Pons (tissue), 1 donor: ENCODE results near the gene ACCS.
A peak's percentile ranks its signal among the peaks of the same experiment; 100 is the strongest.

Experiments
- DNase-seq: peaks from one replicate; pipeline ENCODE4 v3.0.0-alpha.2; 2016; ENCODE audit warnings: low spot score

ACCS gene

DNA sequence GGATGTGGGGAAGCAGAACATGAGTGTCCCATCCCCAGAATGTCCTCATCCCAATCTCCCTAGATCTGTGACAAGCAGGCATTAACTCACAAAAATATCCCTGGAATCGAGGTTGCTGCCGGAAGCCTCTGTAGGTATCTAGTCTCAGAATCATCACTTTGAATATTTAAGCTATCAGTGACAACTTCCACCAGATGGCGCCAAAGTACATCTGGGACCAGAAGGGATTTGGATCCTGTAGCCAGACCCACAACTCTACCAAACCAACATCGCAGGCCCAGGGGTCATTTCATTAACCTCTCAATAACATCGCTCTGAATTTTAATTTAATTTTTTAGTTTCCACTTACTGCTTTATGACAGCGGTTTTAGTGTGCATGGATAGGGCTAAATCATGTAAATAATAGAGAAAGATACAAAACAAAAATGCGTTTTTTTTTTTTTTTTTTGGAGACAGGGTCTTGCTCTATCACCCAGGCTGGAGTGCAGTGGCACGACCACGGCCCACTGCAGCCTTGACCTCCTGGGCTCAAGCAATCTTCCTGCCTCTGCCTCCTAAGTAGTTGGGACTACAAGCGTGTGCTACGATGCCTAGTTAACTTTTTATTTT, 28.3 kb downstream of the ACCS start:
- peak; percentile 94 for DNase-seq

DNA sequence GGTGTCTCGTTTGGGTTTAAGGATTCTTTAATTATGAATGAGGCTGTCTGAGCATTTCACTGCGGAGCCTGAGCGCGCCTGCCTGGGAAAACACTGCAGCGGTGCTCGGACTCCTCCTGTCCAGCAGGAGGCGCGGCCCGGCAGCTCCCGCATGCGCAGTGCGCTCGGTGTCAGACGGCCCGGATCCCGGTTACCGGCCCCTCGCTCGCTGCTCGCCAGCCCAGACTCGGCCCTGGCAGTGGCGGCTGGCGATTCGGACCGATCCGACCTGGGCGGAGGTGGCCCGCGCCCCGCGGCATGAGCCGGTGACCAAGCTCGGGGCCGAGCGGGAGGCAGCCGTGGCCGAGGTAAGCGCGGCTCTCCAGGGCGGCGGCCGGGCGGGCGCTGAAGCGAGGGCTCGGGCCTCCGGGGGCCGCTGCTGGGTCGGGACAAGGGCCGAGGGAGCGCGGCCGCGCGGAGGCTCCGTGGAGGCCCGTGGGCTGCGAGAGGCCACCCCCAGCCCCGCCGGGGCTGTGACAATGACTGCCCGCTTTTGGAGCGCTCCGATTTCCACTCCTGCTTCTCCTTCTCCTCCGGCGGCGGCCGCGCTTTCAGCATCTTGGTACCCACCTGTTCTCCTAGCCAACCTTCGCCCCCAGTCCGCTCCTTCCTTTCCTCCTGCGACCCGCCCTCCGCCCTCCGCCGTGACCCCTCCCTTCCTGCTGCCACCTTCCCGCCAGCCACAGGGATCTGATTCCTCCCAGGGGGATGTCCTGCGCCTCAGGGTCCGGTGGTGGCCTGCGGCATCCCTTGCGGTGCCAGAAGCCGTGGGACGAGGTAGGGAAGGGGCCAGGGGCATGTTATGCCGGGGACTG, 29.7 kb downstream of the ACCS start, which contains the start of gene EXT2:
Gene EXT2 (plus strand): TSS at position 173 of the 854 bp plus-strand sequence. CDS start 12,035 bp downstream, outside the sequence.
- DNase-seq = peak; percentile 75

DNA sequence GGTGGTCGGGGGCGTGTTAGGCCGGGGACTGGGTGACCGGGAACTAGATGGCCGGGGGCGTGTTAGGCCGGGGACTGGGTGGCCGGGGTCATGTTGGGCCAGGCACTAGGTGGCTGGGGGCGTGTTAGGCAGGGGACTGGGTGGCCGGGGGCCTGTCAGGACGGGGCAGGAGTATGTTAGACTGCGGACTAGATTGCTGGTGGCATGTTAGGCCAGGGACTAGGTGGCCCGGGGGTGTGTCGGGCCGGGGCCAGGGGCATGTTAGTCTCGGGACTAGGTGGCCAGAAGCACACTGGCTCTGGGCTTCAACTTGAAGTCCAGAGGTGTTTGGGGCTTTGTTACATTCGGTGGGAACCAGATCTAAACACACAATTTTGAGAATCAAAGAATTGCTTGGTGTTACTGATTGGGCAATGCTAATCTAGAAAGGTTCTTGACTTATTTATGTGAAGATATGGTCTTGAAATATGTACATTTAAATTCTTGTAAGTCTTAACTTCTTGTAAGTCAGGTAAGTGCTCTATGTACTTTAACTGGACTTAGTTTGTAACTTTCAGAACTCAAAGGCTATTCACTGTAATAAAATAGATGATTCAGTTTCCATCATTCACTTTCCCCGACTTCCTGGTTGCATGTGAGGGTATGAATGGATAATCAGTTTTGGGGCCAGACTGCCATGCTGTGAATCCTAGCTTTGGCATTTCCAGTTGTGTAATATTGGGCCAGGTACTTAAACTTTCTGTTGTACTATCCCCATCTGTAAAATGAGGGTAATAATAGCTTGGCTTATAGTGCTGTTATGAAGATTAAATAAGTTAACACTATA, 30.5 kb downstream of the ACCS start:
- DNase-seq = no peak

DNA sequence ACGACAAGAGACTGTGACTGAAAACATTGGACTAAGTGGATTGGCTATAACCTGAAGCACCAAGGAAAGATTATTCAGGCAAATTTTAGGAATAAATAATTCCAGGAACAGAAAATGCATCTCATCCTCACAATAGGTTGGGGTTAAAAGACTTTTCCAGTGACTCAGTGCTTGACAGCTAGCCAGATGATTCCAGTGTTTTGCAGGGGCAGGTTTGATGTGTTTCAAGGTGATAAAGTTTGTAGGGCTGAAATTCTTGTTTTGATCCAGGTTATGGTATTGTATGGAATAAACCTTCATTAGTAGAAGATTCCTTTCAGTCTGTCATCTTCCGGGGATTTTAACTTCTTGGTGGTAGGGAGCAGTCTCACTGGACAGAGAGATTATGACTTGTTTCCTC, 31.8 kb downstream of the ACCS start:
- DNase-seq = no peak

DNA sequence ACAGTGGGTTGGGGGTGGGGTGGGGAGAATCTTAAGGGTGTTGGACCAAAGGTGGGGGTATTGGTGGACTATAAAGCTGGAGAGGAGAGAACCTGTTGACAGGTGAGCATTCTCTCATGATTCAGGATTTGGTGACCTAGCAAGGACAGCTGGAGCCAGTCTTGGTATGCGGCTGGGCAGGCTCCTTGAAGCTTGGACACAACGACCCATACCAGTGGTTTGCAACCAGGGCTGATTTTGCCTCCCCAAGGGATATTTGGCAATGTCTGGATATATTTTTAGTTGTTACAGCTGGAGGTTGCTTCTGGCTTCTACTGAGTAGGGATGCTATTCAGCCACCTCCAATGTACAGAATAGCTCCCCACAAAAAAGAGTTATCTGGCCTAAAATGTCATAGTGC, 35.0 kb downstream of the ACCS start:
- DNase-seq = no peak

DNA sequence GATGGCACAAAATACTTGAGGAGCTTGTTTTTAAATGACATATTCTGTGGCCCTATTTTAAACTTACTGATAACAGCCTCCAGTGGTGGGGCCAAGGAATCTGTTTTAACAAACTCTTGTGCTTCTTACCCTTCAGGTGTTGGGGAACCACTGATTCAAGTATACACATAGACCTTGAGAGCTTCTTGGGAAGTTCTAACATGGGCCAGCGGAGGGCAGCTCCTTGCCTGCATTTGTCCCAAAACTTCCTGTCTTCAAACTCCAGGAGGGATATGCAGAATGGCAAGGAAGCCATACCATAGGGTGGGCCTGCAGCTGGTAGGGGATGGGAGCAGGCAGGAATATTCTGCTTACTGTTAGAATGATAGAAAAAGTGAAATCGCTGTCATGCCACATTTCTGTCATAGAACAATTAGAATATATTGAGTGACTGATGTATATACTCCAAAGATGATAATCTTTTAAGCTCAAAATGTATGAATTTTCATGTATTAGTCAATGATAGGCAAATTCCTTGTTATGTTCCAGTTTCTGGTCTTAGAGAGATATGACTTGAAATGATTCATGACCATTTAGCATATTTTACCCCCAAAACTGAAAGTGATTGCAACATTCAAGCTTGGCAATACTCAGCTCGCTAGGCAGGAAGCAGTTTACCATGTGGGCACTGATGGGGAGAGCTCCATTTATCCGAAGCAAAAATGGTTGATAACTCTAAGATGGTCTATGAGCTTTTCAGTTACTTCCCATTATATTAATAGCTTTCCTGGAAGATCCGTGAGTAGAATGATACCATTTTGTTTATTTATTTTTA, 38.6 kb downstream of the ACCS start:
- DNase-seq = no peak

DNA sequence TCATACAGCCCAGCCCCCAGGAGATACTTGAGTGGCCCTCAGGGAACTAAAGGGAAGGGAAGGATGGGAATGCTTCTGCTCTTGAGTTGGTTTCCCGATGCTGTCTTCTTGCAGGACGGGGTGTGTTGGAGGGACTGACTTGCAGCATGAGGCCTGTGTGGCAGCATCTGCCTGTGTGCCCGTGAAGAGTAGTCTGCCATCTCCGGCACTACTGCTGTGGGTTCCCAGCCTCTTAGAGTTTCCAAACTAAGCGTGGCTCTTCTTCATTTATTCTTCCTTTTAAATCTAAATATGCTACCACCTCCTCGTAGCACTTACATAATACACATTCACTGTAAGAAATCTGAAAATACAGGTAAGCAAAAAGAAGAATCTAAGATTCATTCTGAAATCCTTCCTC, 42.2 kb downstream of the ACCS start:
- DNase-seq = no peak

DNA sequence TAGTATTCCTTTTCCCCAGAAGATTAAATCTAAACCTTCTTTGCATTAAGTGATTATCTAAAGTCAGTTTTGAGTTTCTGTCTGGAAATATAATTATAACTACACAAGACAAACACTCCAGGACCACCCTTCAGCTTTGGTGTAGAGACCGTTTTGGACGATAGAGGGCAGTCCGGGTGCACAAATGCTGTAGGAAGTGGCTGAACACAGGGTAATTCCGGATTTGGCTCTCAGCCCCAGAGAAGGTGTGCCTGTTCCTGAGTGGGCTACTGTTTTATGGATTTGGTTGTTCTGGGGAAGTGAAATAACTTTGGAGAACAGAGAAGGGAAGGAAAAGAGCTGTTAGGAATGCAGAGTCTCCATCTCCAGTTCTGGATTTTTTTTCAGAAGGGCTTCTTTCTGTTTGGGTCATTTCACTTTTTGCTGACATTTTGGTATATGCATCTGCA, 44.2 kb downstream of the ACCS start:
- DNase-seq = peak; percentile 47

DNA sequence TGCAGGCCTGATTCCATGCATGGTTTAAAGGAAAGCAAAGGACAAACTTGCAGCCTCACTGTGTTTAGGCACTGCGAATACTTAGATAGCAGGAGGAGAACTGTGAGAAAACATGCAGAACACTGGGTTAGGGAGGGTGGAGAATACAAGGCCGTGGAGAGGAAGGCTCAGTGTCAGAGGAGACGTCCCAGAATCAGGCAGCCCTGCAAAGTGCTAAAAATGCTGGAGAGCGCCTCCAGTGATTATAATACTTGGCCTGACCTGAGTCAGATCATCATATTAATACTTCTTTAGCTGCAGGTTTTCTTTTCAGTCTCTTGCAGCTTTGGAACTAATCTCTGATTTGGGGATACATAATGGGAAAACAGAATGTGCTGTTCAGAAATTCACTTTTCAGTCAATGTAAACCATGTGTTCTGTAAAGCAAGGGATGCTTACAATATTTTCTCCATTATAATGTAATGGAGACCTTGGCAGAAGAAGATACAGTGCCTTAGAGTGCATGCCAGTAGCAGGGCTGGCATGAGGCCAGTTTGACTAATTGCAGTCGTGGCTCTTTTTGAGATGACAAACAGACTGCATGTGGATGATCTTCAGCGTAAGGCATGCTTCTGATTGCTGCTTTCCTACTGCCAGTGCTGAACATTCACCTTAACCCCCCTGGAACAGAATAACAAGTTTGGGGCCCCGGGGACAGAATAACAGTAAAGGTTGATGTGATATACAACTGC, 46.2 kb downstream of the ACCS start:
- no peak for DNase-seq

DNA sequence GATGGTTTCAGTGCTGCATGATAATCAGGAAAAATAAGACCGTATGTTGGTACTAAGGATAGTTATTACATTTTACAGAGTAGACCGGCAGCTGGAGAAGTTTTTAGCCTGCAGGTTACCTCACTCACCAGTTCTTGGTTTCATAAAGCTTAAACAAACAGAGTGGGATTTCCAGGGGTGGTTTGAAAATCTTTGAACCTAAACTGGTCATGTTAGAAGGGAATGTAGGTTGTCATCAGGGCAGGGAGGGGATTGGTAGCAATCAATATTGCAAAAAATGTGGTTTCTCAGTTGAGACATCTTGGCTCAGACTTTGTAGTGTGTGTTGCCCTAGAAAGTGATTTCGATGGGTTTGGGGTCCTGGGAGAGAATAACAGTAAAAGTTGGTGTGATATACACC, 46.9 kb downstream of the ACCS start:
- DNase-seq = no peak

DNA sequence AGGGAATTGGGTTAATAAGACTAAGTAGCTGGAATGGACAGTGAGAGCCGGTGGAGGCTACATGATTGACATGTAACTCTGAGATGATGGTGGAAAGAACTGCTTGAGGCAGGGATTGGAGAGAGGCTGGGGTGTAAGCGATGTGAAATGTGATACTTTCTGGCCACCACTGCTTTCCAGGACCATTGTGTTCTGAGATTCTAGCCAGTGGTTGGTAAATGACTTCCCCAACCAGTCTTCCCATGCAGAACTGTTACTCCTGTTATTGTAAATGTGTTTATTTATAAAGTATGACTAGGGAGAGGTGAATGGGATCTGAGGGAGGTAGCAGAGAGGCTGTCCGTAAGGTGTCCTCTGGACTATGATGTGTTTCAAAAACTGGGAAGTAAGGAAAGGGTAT, 47.5 kb downstream of the ACCS start:
- DNase-seq = no peak

DNA sequence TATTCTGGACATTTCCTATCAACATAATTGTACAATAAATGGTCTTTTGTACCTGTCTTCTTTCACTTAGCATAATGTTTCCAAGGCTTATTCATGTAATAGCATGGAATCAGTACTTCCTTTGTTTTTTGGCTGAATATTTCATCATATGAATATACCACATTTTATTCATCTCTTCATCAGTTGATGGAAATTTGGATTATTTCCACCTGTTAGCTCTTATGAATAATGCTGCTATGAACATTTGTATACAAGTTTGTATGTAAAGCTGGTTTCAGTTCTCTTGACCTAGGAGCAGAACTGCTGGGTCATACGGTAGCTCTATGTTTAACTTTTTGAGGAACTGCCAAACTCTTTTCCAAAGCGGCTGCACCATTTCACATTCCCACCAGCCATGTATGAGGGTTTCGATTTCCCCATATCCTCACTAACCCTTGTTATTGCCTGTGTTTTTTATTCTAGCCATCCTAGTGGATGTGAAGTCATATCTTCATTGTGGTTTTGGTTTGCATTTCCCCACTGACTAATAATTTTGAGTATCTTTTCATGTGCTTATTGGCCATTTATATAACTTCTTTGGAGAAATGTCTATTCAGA, 50.3 kb downstream of the ACCS start:
- DNase-seq = no peak

DNA sequence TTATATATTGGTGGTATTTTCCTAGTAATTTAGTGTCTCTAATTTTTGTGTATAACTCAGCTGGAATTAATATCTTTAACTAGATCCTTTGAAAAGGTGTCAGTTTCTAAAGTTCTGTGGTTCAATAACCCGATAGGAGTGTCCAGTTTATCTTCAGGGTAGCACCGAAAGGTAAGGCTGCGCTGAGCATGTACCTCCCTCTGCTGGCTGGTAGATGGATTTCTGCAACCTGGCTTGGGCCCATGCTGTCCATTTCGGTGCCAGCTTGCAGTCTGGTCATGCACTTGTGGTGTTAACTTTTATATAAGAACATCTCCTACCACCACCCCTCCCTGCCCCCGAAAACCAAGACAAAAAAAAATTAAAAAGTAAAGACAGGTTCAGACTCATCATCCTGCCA, 54.1 kb downstream of the ACCS start:
- no peak for DNase-seq

DNA sequence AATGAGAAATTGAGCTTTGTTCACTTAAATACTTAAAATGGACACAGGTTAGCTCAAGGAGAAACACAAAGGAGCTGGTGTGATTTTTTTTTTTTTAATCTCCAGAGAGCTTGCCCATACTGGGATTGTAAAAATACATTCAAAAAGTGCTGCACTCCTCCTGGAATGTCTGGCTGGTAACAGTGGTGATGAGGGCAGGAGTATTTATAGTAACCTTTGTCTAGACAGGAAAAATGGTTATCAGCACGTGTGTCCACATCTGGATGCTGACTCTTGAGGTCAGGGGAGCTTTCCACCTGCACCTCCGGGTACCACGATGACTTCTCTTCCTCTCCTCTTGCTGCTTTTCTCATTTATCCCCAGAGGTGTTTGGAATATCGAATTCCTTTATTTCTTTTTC, 59.5 kb downstream of the ACCS start:
- no peak for DNase-seq

DNA sequence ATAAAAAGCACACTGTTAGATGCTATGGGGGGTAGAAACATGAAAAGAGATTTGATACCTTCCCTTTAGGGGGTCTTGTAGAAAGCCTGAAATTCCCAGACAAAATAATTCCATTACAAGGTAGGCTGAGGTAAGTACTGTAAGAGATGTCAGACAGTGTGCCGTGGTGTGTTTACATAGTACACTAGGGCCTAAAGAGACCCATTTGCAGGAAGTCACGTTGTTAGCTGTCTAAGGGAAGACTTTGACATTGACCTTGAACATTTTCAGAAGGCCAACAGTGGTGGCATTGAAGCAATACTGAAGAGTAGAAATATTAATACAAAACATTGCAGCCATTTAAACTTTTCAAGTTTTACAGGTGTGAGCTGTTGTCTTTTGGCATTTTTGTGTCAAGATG, 60.2 kb downstream of the ACCS start:
- no peak for DNase-seq

DNA sequence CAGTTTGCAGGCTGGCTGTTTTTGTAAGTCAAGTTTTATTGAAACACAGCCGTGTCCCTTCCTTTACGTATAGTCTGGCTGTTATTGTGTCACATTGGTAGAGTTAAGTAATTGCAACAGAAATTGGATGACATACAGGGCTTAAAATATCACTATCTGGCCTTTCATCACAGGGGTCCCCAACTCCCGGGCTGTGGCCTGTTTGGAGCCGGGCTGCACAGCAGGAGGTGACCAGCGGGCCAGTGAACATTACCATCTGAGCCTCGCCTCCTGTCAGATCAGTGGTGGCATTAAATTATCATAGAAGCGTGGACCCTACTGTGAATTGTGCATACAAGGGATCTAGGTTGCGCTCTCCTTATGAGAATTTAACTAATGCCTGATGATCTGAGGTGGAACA, 61.1 kb downstream of the ACCS start:
- no peak for DNase-seq

DNA sequence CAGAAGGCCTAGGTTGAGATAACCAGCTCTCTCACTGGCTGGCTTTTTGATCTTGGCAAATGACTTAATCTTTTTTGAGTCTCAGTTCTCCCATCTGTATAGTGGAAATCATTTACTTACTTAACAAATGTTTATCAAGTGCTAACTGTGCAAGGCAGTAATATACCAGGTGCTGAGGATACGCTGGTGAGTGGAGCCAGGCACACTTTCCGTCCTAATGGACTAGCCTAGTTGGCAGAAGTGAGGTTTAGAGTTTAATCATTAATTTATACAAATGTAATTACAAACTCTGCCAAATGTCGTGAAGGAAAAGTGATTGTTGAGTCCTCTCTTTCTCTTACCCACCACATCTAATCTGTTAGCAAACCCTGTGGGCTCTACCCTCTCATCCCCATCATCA, 62.7 kb downstream of the ACCS start:
- DNase-seq = no peak

DNA sequence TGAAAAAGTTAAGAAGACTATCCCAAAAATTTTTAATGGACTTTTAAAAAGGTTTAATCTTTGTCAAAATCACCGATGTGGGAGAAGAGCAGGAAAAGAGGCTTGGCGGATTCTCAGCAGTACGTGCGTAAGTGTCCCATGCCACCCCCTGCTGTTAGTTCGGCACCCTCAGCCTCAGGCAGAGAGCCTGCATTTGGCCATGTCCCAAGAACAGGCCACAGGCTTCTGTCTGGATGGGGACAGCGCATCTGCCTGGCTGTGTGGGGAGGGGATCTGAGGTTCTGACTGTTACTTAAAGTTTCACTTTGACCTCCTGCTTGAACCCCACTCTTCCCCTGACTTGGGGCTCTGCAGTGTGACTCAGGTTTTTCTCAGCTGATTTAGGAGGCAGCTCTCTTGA, 64.7 kb downstream of the ACCS start:
- DNase-seq = peak; percentile 17

DNA sequence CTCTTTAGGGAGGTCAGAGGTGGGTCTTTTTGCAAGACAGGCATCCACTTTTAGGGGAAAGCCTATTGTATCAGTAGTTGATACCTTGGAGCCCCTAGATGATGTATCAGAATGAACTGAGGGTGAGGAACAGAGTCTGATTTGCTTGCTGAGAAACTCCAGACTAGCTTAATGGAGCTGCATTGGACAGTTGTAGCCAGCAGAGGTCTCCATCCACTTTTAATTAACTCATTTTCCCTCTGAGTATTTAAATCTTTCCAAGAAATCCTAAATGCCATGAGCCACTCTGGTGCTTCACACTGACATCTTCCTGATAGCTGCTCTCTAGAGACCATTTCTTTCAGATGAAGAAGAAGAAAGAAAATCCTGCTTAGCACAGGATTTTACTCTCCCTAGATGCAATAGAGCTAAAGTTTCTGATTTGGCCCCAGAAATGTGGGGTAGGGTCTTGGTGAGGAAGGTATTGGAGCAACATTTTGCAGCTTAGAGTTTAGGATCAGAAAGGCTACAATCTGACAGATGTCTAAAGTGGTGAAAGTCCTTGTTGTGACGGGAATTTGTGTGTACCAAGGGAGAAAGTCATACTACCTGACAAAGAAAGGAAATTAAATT, 67.4 kb downstream of the ACCS start:
- peak; percentile 46 for DNase-seq
